ENCODE data around the gene KLF15.

KLF15 gene

DNA sequence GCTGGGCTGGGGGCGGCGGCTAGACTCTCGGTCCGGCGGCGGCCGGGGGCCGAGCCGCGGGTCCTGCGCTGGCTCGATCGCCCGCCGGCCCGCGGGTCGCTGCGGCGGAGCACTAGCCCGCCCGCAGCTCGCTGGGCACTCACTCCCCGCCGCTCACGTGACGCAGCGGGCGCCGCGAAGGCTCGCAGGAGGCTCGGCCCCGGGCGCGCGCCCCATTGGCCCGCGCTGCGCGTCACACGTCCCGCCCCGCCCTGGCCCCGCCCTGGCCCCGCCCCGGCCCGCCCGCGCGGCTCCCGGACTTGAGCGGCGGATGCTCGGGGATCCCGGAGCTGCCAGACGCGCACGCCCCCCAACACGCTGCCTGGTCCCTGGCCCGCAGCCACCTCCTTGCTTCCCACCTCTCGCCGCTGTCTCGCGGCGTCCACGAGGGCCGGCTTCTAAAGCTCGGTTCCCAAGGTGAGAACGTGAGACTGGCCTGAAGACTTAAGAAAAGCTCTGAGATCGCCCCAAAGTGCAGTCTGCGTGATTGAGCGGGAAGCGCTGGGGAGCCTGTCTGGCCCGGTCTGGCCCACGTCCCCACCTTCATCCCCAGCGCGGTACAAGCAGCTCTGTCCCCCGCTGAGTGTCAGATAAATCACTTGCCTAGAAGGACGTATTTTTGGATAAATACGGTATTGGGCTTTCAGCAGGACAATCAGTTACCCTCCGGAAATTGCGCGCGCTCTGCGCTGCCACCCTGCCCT is at the start of gene KLF15:
TSS of gene KLF15 (minus strand) at position 114 of the 743 bp plus-strand sequence. CDS start 4,486 bp downstream, outside the sequence.
- DNase-seq (ENCODE audit: low spot score): peak; percentile 69

DNA sequence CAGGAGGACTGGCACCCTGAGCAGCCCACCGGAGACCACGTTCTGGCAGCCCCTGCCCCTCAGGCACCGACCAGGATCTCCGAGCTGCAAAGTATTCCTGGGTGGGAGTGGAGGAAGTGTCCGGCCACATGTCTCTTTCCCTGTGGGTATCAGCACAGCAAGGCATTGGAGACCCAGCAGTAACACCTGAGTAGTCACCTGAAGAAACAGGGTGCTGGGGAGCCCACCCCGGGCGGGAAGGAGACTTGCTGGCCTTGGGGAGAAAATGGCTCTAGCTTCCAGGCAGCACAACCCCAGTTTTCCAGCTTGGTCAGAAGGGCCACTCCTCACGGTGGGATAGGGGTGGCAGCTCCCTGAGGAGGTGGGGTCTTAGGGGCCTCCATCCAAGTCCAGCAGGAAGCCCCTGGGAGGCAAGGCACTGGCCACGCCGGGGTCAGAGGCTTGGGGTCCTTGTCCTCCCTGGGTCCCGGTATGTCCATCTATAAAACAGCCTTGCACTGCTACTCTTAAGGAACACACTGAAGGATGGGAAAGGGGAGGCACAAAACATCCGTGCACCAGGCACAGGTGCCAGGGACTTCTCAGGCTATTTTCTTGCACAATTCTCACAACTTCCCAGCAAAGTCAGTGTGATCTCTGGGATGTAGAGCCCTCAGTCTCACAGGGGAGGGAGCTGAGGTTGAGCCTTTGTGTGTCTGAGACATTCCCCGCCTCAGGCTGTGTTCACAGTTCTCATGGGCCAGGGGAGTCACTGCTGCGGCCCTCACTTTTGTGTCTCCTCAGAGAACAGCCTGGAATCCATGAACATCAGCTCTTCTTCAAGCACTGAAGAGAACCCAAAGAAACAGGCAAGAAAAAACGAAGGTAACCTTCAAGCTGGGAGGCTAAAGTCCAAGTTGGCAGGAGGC is 49.4 kb upstream of the KLF15 start:
- no peak for DNase-seq (ENCODE audit: low spot score)

GRCh38 chr3:126402666-126403302 is 45.6 kb upstream of the KLF15 start:
- no peak for DNase-seq (ENCODE audit: low spot score)

DNA sequence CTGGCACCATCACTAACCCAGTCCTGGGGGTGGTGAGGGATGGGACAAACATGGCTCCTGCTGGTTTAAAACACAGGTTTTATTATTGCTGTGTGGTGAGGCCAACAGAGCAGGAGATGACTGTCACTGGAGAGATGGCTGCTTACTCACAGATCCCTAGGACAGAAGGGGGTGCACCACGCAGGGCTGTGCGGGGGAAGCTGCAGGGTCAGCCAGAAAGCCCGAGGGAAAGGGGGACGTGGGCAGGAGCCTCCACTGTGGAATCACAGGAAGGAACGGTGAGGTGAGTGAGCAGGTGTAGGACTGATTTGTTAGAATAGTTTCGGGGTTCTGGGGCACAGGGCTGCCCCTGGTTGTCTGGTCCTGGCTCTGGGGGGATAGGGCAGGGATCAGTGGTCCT is 45.0 kb upstream of the KLF15 start:
- DNase-seq (ENCODE audit: low spot score): no peak

DNA sequence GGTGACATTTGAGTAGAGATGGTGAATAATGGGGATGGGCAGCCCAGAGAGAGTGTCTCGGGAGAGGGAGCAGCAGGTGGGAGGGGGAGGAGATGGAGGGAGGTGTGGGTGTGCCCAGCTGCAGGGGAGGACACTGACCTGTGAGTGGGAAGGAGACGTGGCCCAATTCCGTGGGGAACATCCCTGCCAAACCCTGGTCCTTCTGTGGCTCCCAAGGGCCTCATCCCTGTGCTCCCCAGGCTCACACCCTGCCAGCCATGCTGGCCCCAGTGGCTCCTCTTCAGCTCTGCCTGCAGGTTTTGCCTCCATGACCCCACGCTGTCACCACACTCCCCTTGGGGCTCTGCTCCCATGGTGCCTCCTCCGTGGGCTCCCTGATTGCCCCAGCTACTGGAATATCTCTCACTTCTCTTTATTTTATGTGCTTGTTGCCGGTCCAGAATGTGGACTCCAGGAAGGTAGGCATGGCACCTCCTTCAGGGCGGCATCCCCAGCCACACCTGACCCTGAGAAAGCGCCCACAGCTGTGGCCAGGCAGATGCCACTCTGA is 44.5 kb upstream of the KLF15 start:
- DNase-seq (ENCODE audit: low spot score): no peak

DNA sequence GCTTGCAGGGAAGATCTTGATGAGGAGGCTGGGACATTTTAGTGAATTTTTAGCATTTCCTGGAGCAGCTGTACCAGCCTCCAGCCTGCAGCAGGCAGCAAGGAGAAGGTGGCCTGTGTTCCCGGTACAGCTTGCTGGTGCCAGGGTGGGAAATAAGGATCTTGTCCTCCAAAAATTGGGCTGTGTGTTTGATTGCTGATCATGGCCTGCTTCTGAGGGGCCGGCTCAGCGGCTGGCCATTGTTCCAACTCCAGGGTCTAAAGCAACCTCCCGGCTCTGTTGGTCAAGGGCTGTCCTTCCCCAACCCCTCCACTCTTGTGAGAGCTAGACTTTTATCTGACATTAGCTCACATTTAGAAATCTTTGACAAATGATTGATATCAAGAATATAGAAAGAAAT is 42.5 kb upstream of the KLF15 start:
- no peak for DNase-seq (ENCODE audit: low spot score)

DNA sequence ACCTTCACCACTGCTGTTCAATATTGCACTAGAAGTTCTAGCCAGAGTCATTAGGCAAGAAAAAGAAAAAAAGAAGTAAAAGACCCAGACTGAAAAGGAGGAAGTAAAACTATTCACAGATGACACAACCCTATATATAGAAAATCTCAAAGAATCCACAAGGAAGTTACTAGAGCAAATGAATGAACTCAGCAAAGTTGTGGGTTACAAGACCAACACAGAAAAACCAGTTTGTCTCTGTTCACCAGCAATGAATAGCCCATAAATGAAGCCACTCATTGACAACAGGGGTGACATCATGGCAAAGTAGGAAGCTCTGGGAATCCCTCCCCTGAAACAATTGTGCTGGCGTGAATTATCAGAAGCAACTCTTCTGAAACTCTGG is 42.1 kb upstream of the KLF15 start:
- DNase-seq (ENCODE audit: low spot score): no peak

GRCh38 chr3:126398423-126399350 is 41.5 kb upstream of the KLF15 start:
- no peak for DNase-seq (ENCODE audit: low spot score)

DNA sequence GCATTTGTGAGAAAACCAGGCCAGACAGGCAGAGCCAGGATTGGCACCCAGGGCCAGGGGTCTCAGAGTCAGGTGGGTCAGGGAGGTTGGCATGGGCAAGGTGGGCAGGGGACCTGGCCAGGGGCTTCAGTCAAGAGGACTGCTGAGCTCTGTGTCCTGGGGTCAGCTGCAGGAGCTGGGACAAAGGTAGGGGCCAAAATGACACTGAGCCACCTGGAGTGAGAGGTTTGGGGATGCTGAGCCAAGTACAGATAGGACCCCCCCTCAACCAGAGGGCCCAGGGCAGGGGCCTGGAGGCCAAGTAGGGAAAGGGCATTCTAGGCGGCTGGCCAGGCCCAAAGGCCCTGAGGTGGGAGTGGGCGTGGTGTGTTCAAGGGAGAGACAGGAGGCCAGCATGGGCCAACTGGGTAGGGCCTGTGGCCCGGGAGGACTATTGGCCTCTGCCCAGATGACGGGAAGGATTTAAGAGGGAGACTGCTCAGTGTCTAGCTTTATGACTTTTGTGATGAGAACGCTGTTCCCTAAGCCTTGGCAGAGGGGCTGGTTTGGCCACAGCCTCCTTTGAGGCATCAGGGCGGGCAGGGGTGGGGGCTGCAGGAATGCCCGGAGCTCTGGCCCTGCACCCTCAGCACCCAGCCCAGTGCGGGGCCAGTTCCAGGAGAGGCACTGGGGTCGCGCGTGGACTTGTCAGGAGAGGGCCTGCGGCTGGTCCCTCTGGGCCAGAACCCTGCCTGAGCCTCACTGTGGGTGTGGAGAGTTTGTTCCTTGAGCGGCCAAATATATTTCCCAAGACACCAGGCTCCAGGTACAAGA is 40.6 kb upstream of the KLF15 start:
- DNase-seq (ENCODE audit: low spot score): no peak

GRCh38 chr3:126396536-126396935 is 39.3 kb upstream of the KLF15 start:
- DNase-seq (ENCODE audit: low spot score): no peak

DNA sequence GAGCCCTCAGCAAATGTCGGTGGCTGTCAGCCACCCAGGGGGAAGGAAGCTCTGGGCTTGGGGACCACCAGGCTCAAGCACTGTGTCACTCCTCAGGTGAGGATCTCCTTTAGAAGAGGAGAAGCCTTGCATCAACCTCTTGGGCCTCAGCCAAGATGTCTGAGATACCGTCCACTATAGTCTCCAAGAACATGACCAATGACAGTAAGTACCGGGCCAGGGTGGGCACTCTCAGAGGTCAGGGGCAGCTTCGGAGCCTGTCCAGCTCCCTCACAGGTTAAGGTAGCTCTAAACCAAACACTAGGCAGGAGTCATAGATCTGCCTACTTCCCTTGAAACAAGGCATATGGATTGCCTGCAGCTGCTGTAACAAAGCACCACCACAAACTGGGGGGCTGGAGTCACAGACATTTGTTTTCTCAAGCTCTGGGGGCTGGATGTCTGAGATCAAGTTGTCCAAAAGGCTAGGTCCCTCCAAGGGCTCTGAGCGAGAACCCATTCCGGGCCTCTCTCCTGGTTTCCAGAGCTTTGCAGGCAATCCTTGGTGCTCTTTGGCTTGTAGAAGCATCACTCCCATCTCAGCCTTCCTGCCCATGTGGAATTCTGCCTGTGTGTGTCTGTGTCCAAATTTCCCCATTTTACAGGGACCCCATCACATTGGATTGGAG is 38.8 kb upstream of the KLF15 start:
- no peak for DNase-seq (ENCODE audit: low spot score)

DNA sequence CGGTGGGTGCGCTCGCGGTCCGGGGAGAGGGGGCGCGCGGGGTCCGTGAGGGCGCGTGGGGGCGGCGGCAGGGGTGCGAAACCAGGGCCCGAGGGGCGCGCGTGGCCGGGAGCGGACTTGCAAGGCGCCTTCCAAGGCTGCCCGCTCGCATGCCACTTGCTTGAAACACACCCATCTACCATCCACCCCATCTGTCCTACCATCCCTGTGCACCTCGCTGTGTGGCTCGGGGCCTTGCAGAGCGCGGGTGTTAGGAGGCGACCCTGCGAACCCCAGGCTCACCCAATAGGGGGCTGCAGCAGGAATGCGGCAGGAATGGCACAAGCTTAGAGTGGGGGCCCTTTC is 37.7 kb upstream of the KLF15 start:
- DNase-seq (ENCODE audit: low spot score): no peak

GRCh38 chr3:126394179-126394976 is 37.2 kb upstream of the KLF15 start, which contains the start of gene CFAP100:
Gene CFAP100 (plus strand): TSS chr3:126394909. CDS start chr3:126396001, 1,092 bp downstream.
- DNase-seq (ENCODE audit: low spot score): no peak

- DNase-seq (ENCODE audit: low spot score): no peak
These were observed 36.4 kb upstream of the KLF15 start for GRCh38 chr3:126393563-126393962.

- no peak for DNase-seq (ENCODE audit: low spot score)
These were observed 35.0 kb upstream of the KLF15 start for GRCh38 chr3:126392246-126392645.

DNA sequence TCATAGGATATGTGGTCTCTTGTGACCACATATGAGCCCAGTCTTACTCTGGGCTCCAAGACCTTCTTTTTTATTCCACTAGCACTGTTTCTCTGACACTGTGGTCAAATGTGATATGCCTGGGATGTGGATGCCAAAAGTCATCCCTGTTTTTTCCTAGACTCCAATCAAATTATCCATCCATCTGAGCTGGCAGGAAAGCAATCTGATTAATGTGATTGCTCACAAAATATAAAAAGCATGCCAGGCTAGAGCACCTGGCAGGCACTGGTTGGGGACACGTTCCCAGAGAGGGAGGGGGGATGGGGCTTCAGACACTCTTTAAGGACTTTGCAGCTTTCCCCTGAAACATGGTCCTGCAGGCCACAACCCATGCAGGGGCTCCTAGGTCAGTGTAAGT is 34.4 kb upstream of the KLF15 start:
- DNase-seq (ENCODE audit: low spot score): no peak

DNA sequence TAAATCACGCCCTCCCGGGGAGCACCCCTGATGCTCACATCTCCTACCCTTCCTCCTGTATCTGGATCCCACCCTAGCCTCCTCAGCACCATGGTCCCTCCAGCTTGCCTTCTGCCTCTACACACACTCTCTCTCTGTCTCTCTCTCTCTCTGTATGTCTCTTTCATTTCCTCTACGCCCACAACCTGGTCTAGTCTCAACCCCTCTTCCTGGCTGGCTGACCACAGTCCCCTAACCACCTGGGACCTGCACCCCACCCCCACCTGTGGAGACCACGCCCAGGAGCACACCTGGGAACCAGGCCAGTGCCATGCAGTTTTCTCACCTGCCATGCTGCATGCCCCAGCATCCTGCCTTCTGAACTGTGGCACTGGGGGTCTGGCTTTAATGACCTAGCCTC is 33.5 kb upstream of the KLF15 start:
- DNase-seq (ENCODE audit: low spot score): no peak

DNA sequence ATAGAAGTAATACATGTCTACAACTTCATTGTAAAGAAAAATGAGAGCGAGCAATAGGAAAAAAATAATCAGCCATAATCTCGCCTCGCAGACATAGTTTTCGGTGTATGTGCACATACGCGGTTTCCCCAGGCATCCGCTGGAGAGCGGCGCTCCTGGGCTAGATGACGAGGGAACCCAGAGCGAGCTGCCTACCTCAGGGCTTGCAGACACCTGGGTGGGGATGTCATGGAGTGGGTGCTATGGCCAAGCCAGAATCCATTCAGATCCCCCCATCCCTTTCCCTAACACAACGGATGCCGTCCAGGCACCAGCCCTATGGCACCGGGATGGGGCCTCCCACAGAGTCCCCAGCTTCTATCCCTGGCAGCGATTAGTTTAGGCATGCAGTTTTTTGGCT is 33.0 kb upstream of the KLF15 start:
- no peak for DNase-seq (ENCODE audit: low spot score)

DNA sequence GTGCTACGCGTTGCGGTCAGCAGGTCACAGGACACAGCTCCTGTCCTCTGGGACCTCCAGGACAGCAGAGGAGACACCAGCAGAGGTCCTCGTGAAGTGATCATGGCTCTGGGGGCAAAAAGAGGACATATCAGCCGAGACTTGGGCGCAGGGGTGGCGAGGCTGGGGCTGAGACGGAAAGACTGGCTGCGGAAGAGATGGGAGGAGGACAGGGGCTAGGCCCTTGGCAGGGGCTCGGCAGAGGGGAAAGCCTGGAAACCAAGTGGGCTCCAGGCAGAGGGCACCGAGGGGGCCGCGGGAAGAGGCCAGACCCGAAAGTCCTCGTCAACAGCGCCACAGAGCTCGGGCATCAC is 32.6 kb upstream of the KLF15 start:
- no peak for DNase-seq (ENCODE audit: low spot score)
